Neuronal stem cell (in vitro differentiated cells): Measurements from ENCODE around the gene HSPG2.
A peak's percentile ranks its signal among the peaks of the same experiment; 100 is the strongest.

Experiments
- DNase-seq: peaks from one replicate; pipeline ENCODE4 v3.0.0-alpha.2; 2013; ENCODE audit warnings: low spot score
- H2AFZ ChIP-seq: one replicate; pipeline ENCODE4 v1.6.1; 2013; ENCODE audit warnings: mild to moderate bottlenecking, low read length, inconsistent platforms
- H2AK5ac ChIP-seq: 2 replicates; pipeline ENCODE4 v1.6.1; 2013; ENCODE audit warnings: low read depth, mild to moderate bottlenecking, inconsistent platforms, low read length, moderate library complexity, mixed read lengths
- H2BK120ac ChIP-seq: 2 replicates; pipeline ENCODE4 v1.6.1; 2013; ENCODE audit warnings: low read depth, mild to moderate bottlenecking, inconsistent platforms, low read length, moderate library complexity, mixed read lengths
- H2BK12ac ChIP-seq: one replicate; pipeline ENCODE4 v1.6.1; 2013; ENCODE audit warnings: low read length, inconsistent platforms
- H2BK15ac ChIP-seq: 2 replicates; pipeline ENCODE4 v1.6.1; 2013; ENCODE audit warnings: mild to moderate bottlenecking, low read length, inconsistent platforms, mixed read lengths
- H2BK5ac ChIP-seq: one replicate; pipeline ENCODE4 v1.6.1; 2013; ENCODE audit warnings: inconsistent platforms, mild to moderate bottlenecking, low read length, moderate library complexity
- H3K14ac ChIP-seq: one replicate; pipeline ENCODE4 v1.6.1; 2013; ENCODE audit warnings: low read length, inconsistent platforms
- H3K18ac ChIP-seq: 2 replicates; pipeline ENCODE4 v1.6.1; 2013; ENCODE audit warnings: low read length, inconsistent platforms
- H3K23ac ChIP-seq: 2 replicates; pipeline ENCODE4 v1.6.1; 2013; ENCODE audit warnings: low read depth, mild to moderate bottlenecking, mixed read lengths, low read length, inconsistent platforms; ENCODE audit not compliant: poor library complexity
- H3K27ac ChIP-seq: replicated peaks from 3 replicates; pipeline ENCODE4 v1.5.1; 2013; ENCODE audit warnings: low read length, inconsistent platforms
- H3K27me3 ChIP-seq, 3 experiments: 2 replicates each; pipeline ENCODE4 v1.6.1; 2013; ENCODE audit warnings: low read length in 3 of 3, mild to moderate bottlenecking in 2 of 3, inconsistent platforms in 1 of 3, low read depth in 1 of 3, mixed read lengths in 1 of 3, moderate library complexity in 1 of 3; ENCODE audit not compliant: control insufficient read depth in 3 of 3, insufficient read depth in 3 of 3
- H3K36me3 ChIP-seq, 2 donors: replicated peaks in 1 of 2; 2 replicates each; pipeline ENCODE4 v1.6.1; 2013; ENCODE audit warnings: low read length in 2 of 2; ENCODE audit not compliant: control insufficient read depth in 2 of 2, insufficient read depth in 2 of 2
- H3K4ac ChIP-seq: 2 replicates; pipeline ENCODE4 v1.6.1; 2013; ENCODE audit warnings: inconsistent platforms, mild to moderate bottlenecking, low read length, moderate library complexity
- H3K4me1 ChIP-seq, 2 donors: 1 replicate in 1 of 2; 2 replicates in 1 of 2; pipeline ENCODE4 v1.6.1; 2013; ENCODE audit warnings: low read length in 2 of 2, low read depth in 1 of 2; ENCODE audit not compliant: control insufficient read depth in 2 of 2, insufficient read depth in 1 of 2
- H3K4me2 ChIP-seq: one replicate; pipeline ENCODE4 v1.6.1; 2013; ENCODE audit warnings: mild to moderate bottlenecking, low read length, inconsistent platforms; ENCODE audit not compliant: insufficient read depth, poor library complexity, severe bottlenecking
- H3K4me3 ChIP-seq, 2 donors: 2 replicates each; pipeline ENCODE4 v1.5.1; 2013; ENCODE audit warnings: low read length in 2 of 2, mild to moderate bottlenecking in 2 of 2, inconsistent platforms in 1 of 2, moderate library complexity in 1 of 2
- H3K79me1 ChIP-seq: one replicate; pipeline ENCODE4 v1.6.1; 2013; ENCODE audit warnings: low read depth, mild to moderate bottlenecking, inconsistent platforms, low read length, moderate library complexity
- H3K9ac ChIP-seq: one replicate; pipeline ENCODE4 v1.6.1; 2013; ENCODE audit warnings: mild to moderate bottlenecking, low read depth, low read length, inconsistent platforms; ENCODE audit not compliant: poor library complexity
- H3K9me3 ChIP-seq, 2 donors: replicated peaks in 1 of 2; 2 replicates each; pipeline versions ENCODE3 to v1.6.1; 2013; ENCODE audit warnings: low read length in 2 of 2, mild to moderate bottlenecking in 2 of 2, inconsistent platforms in 1 of 2, low read depth in 1 of 2, mixed read lengths in 1 of 2, moderate library complexity in 1 of 2; ENCODE audit not compliant: control insufficient read depth in 2 of 2, insufficient read depth in 1 of 2
- H4K8ac ChIP-seq: one replicate; pipeline ENCODE4 v1.6.1; 2013; ENCODE audit warnings: low read depth, mild to moderate bottlenecking, inconsistent platforms, low read length, moderate library complexity
- H4K91ac ChIP-seq: one replicate; pipeline ENCODE4 v1.6.1; 2013; ENCODE audit warnings: low read length, low read depth, mild to moderate bottlenecking, inconsistent platforms; ENCODE audit not compliant: poor library complexity
- WGBS, 2 donors: extraction: QIAGEN DNeasy Blood & Tissue Kit; methylation state at CpG; one replicate each; pipeline ENCODE4 v1.1.7; 2013; ENCODE audit warnings: missing lambda C conversion rate in 2 of 2, mixed read lengths in 1 of 2; ENCODE audit not compliant: insufficient read length in 2 of 2, insufficient replicate concordance in 1 of 2; ENCODE audit errors: extremely low coverage in 2 of 2; 5-methylcytosine and 5-hydroxymethylcytosine counted together

The HSPG2 gene

GRCh38 chr1:21782349-21782867 is 154.7 kb downstream of the HSPG2 start:
- Histone ChIP-seq H3K9me3 (peaks cover 0 to 10% of the 10 kb centered on the region in 2 donors), H2BK12ac (no peak overlapping the region), H2BK5ac (peak overlapping the region; percentile 85), H3K23ac (peak overlapping the region; percentile 100), H3K4me1 (peaks cover 0 to 5% of the 10 kb centered on the region in 2 donors), H3K18ac (peak overlapping the region; percentile 93), H3K27ac (peak overlapping the region; percentile 61), H3K4me2 (peak overlapping the region; percentile 79), H4K8ac (peak overlapping the region; percentile 78), H2AK5ac (peak overlapping the region; percentile 42), H3K4me3 (peak overlapping the region; percentile 90 to 97), H3K27me3 (peaks cover 0 to 1% (median 0%) of the 10 kb centered on the region in 3 experiments), H3K36me3 (no peaks in the 10 kb centered on the region), H2BK15ac (no peak overlapping the region), H2AFZ (peak overlapping the region; percentile 97), H2BK120ac (no peak overlapping the region), H3K14ac (peak overlapping the region; percentile 96), H3K79me1 (peaks cover 6% of the 10 kb centered on the region), H3K4ac (no peak overlapping the region), H3K9ac (peak overlapping the region; percentile 97), H4K91ac (no peak overlapping the region)
- WGBS, 2 donors: no CpG with 5 or more reads among the region's 37 CpGs
- no peak for DNase-seq

- Histone ChIP-seq H2BK120ac (no peak overlapping the region), H3K4me1 (peaks cover 0 to 5% of the 10 kb centered on the region in 2 donors), H3K4me2 (peak overlapping the region; percentile 79), H2AFZ (peak overlapping the region; percentile 97), H3K27ac (no peak overlapping the region), H3K79me1 (peaks cover 6% of the 10 kb centered on the region), H3K14ac (no peak overlapping the region), H4K91ac (no peak overlapping the region), H2BK5ac (no peak overlapping the region), H4K8ac (no peak overlapping the region), H3K23ac (no peak overlapping the region), H2AK5ac (no peak overlapping the region), H3K9ac (no peak overlapping the region), H3K27me3 (peaks cover 0 to 1% (median 0%) of the 10 kb centered on the region in 3 experiments), H3K18ac (no peak overlapping the region), H3K9me3 (peaks cover 0 to 13% of the 10 kb centered on the region in 2 donors), H3K36me3 (no peaks in the 10 kb centered on the region), H2BK12ac (no peak overlapping the region), H3K4ac (no peak overlapping the region), H3K4me3 (peak overlapping the region; percentile 90 to 97), H2BK15ac (no peak overlapping the region)
- peak; percentile 4 for DNase-seq
- no CpG with 5 or more reads among the region's 17 CpGs for WGBS, 2 donors
These were observed 155.2 kb downstream of the HSPG2 start for GRCh38 chr1:21781815-21782348.

- Histone ChIP-seq H3K23ac (no peak overlapping the region), H3K14ac (no peak overlapping the region), H4K8ac (no peak overlapping the region), H3K79me1 (peaks cover 6% of the 10 kb centered on the region), H3K4me1 (peaks cover 0 to 5% of the 10 kb centered on the region in 2 donors), H2AK5ac (no peak overlapping the region), H2BK12ac (no peak overlapping the region), H3K18ac (no peak overlapping the region), H3K4ac (no peak overlapping the region), H3K27me3 (peaks cover 0 to 1% (median 0%) of the 10 kb centered on the region in 3 experiments), H3K9ac (no peak overlapping the region), H3K4me3 (no peak overlapping the region), H3K4me2 (no peak overlapping the region), H2BK5ac (no peak overlapping the region), H2BK120ac (no peak overlapping the region), H2AFZ (no peak overlapping the region), H3K27ac (no peak overlapping the region), H2BK15ac (no peak overlapping the region), H3K9me3 (peaks cover 0 to 13% of the 10 kb centered on the region in 2 donors), H3K36me3 (peaks cover 0 to 7% of the 10 kb centered on the region in 2 donors), H4K91ac (no peak overlapping the region)
- no peak for DNase-seq
- no CpG with 5 or more reads among the region's 12 CpGs for WGBS, 2 donors
These were observed 157.2 kb downstream of the HSPG2 start for GRCh38 chr1:21779613-21780521.

GRCh38 chr1:21778405-21778727 is 158.7 kb downstream of the HSPG2 start:
- no CpG with 5 or more reads among the region's 2 CpGs for WGBS, 2 donors
- no peak for DNase-seq
- Histone ChIP-seq H3K36me3 (peaks cover 0 to 7% of the 10 kb centered on the region in 2 donors), H3K4ac (no peak overlapping the region), H4K91ac (no peak overlapping the region), H3K27me3 (no peaks in the 10 kb centered on the region), H2AK5ac (no peak overlapping the region), H3K23ac (no peak overlapping the region), H3K4me3 (no peak overlapping the region), H4K8ac (no peak overlapping the region), H2BK120ac (no peak overlapping the region), H3K9me3 (peaks cover 0 to 13% of the 10 kb centered on the region in 2 donors), H3K4me2 (no peak overlapping the region), H2AFZ (no peak overlapping the region), H2BK12ac (no peak overlapping the region), H3K9ac (no peak overlapping the region), H3K79me1 (peaks cover 6% of the 10 kb centered on the region), H3K4me1 (peaks cover 0 to 5% of the 10 kb centered on the region in 2 donors), H3K18ac (no peak overlapping the region), H2BK5ac (no peak overlapping the region), H3K27ac (no peak overlapping the region), H3K14ac (no peak overlapping the region), H2BK15ac (no peak overlapping the region)
